Lung (tissue), 12 donors: ENCODE results near the gene NUP98. TPM values are rescaled to one million over a fixed set of nuclear protein-coding genes. Genes with fewer than 3 reads are reported as not detected.

Experiments used
- ATAC-seq: fragments of 200-7000 bp; cut with Tn5 transposase; one replicate; pipeline ENCODE4 v1.9.1; 2020; ENCODE audit warnings: moderate number of reproducible peaks; ENCODE audit not compliant: insufficient read depth, low FRiP score
- DNase-seq, 3 donors: peaks; one replicate each; pipeline ENCODE4 v3.0.0-alpha.2; 2013 to 2017
- H3K27ac ChIP-seq, 2 donors: one replicate each; pipeline ENCODE4 v1.5.1; 2013; ENCODE audit warnings: mild to moderate bottlenecking in 2 of 2, moderate library complexity in 2 of 2, control low read depth in 1 of 2, inconsistent platforms in 1 of 2, low read depth in 1 of 2, low read length in 1 of 2
- H3K27me3 ChIP-seq, 3 donors: one replicate each; pipeline ENCODE4 v1.5.1; 2013; ENCODE audit warnings: low read length in 2 of 3; ENCODE audit not compliant: control insufficient read depth in 3 of 3, insufficient read depth in 3 of 3
- H3K36me3 ChIP-seq, 4 donors: one replicate each; pipeline ENCODE4 v1.5.1; 2013; ENCODE audit warnings: low read length in 4 of 4, mild to moderate bottlenecking in 1 of 4, moderate library complexity in 1 of 4; ENCODE audit not compliant: control insufficient read depth in 4 of 4, insufficient read depth in 4 of 4
- H3K4me1 ChIP-seq, 5 donors: one replicate each; pipeline ENCODE4 v1.5.1; 2013; ENCODE audit warnings: low read length in 5 of 5, mild to moderate bottlenecking in 2 of 5, moderate library complexity in 1 of 5; ENCODE audit not compliant: control insufficient read depth in 5 of 5, insufficient read depth in 5 of 5
- H3K4me3 ChIP-seq: one replicate; pipeline ENCODE4 v1.5.1; 2013; ENCODE audit warnings: mild to moderate bottlenecking, control low read depth, moderate library complexity
- H3K9ac ChIP-seq, 2 donors: one replicate each; pipeline ENCODE4 v1.5.1; 2013; ENCODE audit warnings: low read length in 2 of 2, control low read depth in 1 of 2; ENCODE audit not compliant: insufficient read depth in 1 of 2
- H3K9me3 ChIP-seq, 4 donors: one replicate each; pipeline ENCODE4 v1.5.1; 2013; ENCODE audit warnings: low read length in 3 of 4, mild to moderate bottlenecking in 1 of 4, moderate library complexity in 1 of 4; ENCODE audit not compliant: control insufficient read depth in 4 of 4, insufficient read depth in 3 of 4
- WGBS, 2 donors: extraction: QIAGEN DNeasy Blood & Tissue Kit; methylation state at CpG; one replicate each; pipeline ENCODE4 v1.1.7; 2013; 5-methylcytosine and 5-hydroxymethylcytosine counted together
- polyA plus RNA-seq, 2 donors: library from polyadenylated mRNA; stranded (reverse); fragments of 200-250 nt; gene quantifications; one replicate each; pipeline ENCODE4 v1.2.1, GENCODE V29; 2013
- total RNA-seq, 2 donors: library from RNA; depleted of rRNA in 1 of 2; stranded (reverse); fragments of >200 nt in 1 of 2; gene quantifications; one replicate each; pipeline ENCODE4 v1.2.1, GENCODE V29; 2014 to 2021
- TF ChIP-seq, protein P1 (sequence below): IDR thresholded peaks from 2 replicates; pipeline ENCODE4 v1.5.1; 2012; ENCODE audit warnings: mild to moderate bottlenecking; ENCODE audit errors: control extremely low read depth, extremely low read depth
- donor health status: control.
- donor health status: control.
- donor health status: Bipolar disorder and iron deficiency.
- donor health status: healthy.
- donor health status: DM: yes; HTN: yes; CAD: no.

Gene NUP98
- total and polyA plus RNA-seq, 4 donors = 16.6 to 109 (median 59.7) TPM

DNA sequence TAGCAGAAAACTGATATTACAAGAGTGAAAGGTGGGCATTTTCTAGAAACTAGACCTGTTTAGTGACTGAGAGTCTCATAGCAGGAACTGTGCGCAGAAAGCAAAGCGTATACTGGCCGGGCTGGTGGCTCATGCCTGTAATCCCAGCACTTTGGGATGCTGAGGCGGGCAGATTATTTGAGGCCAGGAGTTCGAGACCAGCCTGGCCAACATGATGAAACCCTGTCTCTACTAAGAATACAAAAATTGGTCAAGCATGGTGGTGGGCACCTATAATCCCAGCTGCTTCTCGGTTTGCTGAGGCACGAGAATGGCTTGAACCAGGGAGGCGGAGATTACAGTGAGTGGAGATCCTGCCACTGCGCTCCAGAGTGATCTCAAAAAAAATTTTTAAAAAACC lies 1.8 kb upstream of the NUP98 start:
- Histone ChIP-seq H3K36me3 (peaks cover 0 to 2% (median 0%) of the 10 kb centered on the region in 4 donors), H3K27me3 (no peaks in the 10 kb centered on the region), H3K4me1 (peaks cover 0 to 18% (median 8%) of the 10 kb centered on the region in 5 donors), H3K9ac (no peak overlapping the region), H3K27ac (no peak overlapping the region), H3K4me3 (no peak overlapping the region), H3K9me3 (no peaks in the 10 kb centered on the region)
- DNase-seq (no peak), ATAC-seq (no peak)
- TF ChIP-seq, protein P1, sequence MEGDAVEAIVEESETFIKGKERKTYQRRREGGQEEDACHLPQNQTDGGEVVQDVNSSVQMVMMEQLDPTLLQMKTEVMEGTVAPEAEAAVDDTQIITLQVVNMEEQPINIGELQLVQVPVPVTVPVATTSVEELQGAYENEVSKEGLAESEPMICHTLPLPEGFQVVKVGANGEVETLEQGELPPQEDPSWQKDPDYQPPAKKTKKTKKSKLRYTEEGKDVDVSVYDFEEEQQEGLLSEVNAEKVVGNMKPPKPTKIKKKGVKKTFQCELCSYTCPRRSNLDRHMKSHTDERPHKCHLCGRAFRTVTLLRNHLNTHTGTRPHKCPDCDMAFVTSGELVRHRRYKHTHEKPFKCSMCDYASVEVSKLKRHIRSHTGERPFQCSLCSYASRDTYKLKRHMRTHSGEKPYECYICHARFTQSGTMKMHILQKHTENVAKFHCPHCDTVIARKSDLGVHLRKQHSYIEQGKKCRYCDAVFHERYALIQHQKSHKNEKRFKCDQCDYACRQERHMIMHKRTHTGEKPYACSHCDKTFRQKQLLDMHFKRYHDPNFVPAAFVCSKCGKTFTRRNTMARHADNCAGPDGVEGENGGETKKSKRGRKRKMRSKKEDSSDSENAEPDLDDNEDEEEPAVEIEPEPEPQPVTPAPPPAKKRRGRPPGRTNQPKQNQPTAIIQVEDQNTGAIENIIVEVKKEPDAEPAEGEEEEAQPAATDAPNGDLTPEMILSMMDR = no peak
- WGBS, 2 donors = 96% methylated on average over 9 of the region's 9 CpGs

DNA sequence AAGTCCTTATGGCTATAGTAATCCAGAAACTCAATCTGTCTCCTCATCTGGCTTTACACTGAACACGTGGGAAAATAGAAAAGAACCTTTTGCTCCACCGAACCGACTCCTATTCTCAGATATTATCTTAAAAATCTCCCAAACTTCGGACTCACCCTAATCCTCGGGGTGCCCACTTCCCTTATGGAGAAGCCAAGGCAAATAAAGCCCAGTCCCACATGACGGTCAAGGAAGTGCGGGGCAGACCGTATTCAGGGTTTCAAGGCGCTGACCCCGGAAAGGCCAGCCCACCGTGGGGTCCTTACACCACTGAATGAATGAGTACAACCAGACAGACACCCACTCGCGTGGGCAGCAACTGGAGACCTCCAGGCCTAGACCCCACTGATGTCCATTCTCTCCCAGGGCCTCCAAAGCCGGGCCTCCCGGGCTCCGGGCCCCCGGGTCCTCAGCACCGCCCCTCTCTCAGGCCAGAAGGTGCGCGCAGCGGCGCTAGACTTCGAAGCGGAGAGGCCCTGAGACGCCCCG lies 489 bp downstream of the NUP98 start:
- peak overlapping the region; percentile 94 for H3K9ac ChIP-seq
- H3K4me3 ChIP-seq = peak overlapping the region; percentile 96
- H3K27me3 ChIP-seq = no peaks in the 10 kb centered on the region
- ATAC-seq = peak; percentile 27
- TF ChIP-seq, protein P1 = no peak
- DNase-seq = peak in 1 of 3 donors; percentile 17
- H3K27ac ChIP-seq = peak overlapping the region; percentile 98 to 99
- peaks cover 0 to 18% (median 8%) of the 10 kb centered on the region in 5 donors for H3K4me1 ChIP-seq
- H3K9me3 ChIP-seq = no peaks in the 10 kb centered on the region
- 1% methylated on average over 25 to 26 of the region's 26 CpGs for WGBS, 2 donors
- peaks cover 5 to 12% (median 9%) of the 10 kb centered on the region in 4 donors for H3K36me3 ChIP-seq

DNA sequence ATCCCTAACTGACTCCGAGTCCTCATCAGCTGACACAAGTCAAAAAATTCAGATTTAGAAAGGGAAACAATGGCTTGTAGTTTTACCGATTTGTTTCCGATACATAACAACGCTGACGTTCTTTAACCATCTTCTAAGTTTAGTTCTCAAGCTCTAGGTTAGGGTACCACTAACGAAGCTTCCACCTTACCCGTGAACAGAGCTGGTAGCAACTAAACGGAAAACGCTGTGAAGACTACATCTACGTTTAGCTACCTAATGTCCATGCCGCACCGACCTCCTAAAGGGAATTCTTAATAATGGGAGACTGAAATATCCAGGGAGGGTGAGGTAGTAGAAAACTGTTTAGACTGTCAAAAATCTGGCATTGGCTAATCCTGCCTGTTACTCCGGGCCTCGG lies 1.0 kb downstream of the NUP98 start:
- Histone ChIP-seq H3K4me1 (peaks cover 0 to 18% (median 8%) of the 10 kb centered on the region in 5 donors), H3K27ac (peak overlapping the region in 1 of 2 donors; percentile 56), H3K9me3 (no peaks in the 10 kb centered on the region), H3K9ac (peak overlapping the region; percentile 94), H3K27me3 (no peaks in the 10 kb centered on the region), H3K4me3 (peak overlapping the region; percentile 96), H3K36me3 (peaks cover 5 to 12% (median 9%) of the 10 kb centered on the region in 4 donors)
- TF ChIP-seq, protein P1 = no peak
- ATAC-seq (no peak), DNase-seq (no peak)
- 9 to 14% methylated on average over 14 of the region's 14 CpGs for WGBS, 2 donors

- no peak for ATAC-seq
These were observed 1.4 kb downstream of the NUP98 start for GRCh38 chr11:3796002-3796311.

More at GRCh38 chr11:3796002-3796311, 1.4 kb downstream of the NUP98 start:
- no peaks in the 10 kb centered on the region for H3K9me3 ChIP-seq
- no peak overlapping the region for H3K27ac ChIP-seq
- peaks cover 0 to 18% (median 8%) of the 10 kb centered on the region in 5 donors for H3K4me1 ChIP-seq
- TF ChIP-seq, protein P1 = no peak
- peak overlapping the region; percentile 94 for H3K9ac ChIP-seq
- DNase-seq = no peak
- H3K4me3 ChIP-seq = no peak overlapping the region
- peaks cover 5 to 13% (median 9%) of the 10 kb centered on the region in 4 donors for H3K36me3 ChIP-seq
- 32 to 35% methylated on average over 6 of the region's 6 CpGs for WGBS, 2 donors
- no peaks in the 10 kb centered on the region for H3K27me3 ChIP-seq
